ENCODE measurements around the gene FHL3. TPM values are rescaled to one million over a fixed set of nuclear protein-coding genes. Genes with fewer than 3 reads are reported as not detected.
"Not testable (repeated sequence)": the region's sequence is repeated elsewhere in the genome, so short reads cannot be mapped to it uniquely, and the experiment has no call there.

FHL3 gene
- total RNA-seq, 1 donor, result 21.4 TPM

DNA sequence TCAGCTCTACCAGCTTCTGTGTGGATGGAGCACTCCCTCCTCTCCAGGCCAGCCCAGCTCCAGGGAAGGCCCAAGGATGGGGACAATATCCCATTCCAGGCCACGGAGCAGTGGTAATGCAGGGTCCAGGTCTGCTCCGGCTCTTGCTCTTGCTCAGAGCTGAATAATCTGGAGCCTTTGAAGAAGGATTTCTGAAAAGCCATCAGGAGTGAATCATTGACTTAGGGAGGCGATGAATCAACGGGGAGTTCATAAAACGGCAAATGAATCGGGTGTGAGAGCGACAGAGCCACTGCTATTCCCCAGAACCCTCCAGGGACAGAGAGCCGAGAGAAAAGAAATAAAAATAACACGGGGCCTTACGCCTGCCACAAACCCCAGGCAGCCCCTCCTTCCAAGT lies 33.5 kb upstream of the FHL3 start:
- Histone ChIP-seq H2AFZ (ENCODE audit: low read length) (no peak overlapping the region), H3K27me3 (ENCODE audit: insufficient read depth, low read length) (peaks cover 34% of the 10 kb centered on the region), H3K4me1 (ENCODE audit: insufficient read depth, low read length) (peaks cover 10% of the 10 kb centered on the region), H4K20me1 (ENCODE audit: insufficient read depth, low read length) (peaks cover 7% of the 10 kb centered on the region), H3K27ac (ENCODE audit: low read depth, low read length) (no peak overlapping the region), H3K9me3 (ENCODE audit: low read depth, low read length) (no peaks in the 10 kb centered on the region), H3K4me2 (ENCODE audit: insufficient read depth, low read length) (peak overlapping the region; percentile 61), H3K79me2 (ENCODE audit: insufficient read depth, low read length) (no peaks in the 10 kb centered on the region), H3K4me3 (ENCODE audit: insufficient read depth, low read length) (no peak overlapping the region), H3K36me3 (ENCODE audit: insufficient read depth, low read length) (no peaks in the 10 kb centered on the region)
- TF ChIP-seq, protein P1, sequence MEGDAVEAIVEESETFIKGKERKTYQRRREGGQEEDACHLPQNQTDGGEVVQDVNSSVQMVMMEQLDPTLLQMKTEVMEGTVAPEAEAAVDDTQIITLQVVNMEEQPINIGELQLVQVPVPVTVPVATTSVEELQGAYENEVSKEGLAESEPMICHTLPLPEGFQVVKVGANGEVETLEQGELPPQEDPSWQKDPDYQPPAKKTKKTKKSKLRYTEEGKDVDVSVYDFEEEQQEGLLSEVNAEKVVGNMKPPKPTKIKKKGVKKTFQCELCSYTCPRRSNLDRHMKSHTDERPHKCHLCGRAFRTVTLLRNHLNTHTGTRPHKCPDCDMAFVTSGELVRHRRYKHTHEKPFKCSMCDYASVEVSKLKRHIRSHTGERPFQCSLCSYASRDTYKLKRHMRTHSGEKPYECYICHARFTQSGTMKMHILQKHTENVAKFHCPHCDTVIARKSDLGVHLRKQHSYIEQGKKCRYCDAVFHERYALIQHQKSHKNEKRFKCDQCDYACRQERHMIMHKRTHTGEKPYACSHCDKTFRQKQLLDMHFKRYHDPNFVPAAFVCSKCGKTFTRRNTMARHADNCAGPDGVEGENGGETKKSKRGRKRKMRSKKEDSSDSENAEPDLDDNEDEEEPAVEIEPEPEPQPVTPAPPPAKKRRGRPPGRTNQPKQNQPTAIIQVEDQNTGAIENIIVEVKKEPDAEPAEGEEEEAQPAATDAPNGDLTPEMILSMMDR (IDR thresholded peaks at IDR 0.05; ENCODE audit: extremely low read depth, low read depth, low read length), result no peak
- peak; percentile 98 for DNase-seq (ENCODE audit: insufficient read length, low spot score, missing footprints)

- TF ChIP-seq, protein P1 (IDR thresholded peaks at IDR 0.05; ENCODE audit: extremely low read depth, low read depth, low read length), result peak; percentile 35
Observed at GRCh38 chr1:38037221-38037939, 32.1 kb upstream of the FHL3 start.

DNA sequence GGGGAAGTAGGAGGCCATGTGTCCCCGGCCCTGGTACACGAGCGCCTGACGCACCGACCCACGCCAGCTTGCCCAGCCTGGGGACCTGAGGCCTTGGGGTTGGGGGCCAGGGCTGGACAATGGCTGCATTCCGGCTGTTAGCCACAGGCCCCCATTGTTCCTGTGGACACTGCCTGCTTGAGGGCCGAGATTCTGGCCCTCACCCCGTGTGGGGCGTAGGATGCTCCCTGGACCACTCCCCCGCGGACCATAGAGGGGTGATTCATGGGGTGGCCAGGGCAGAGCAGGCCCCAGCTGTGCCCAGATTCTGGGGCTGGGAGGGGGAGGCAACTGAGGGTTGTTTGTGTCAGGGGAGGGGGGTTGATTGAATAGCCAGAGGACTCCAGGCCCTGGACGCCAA lies 29.6 kb upstream of the FHL3 start:
- H2AFZ ChIP-seq (ENCODE audit: low read length), result no peak overlapping the region
- no peaks in the 10 kb centered on the region for H3K36me3 ChIP-seq (ENCODE audit: insufficient read depth, low read length)
- H3K4me1 ChIP-seq (ENCODE audit: insufficient read depth, low read length), result peaks cover 18% of the 10 kb centered on the region
- H4K20me1 ChIP-seq (ENCODE audit: insufficient read depth, low read length), result peaks cover 5% of the 10 kb centered on the region
- H3K79me2 ChIP-seq (ENCODE audit: insufficient read depth, low read length), result no peaks in the 10 kb centered on the region
- H3K9me3 ChIP-seq (ENCODE audit: low read depth, low read length), result no peaks in the 10 kb centered on the region
- TF ChIP-seq, protein P1 (IDR thresholded peaks at IDR 0.05; ENCODE audit: extremely low read depth, low read depth, low read length), result no peak
- no peaks in the 10 kb centered on the region for H3K27me3 ChIP-seq (ENCODE audit: insufficient read depth, low read length)
- no peak overlapping the region for H3K27ac ChIP-seq (ENCODE audit: low read depth, low read length)
- peak; percentile 80 for DNase-seq (ENCODE audit: insufficient read length, low spot score, missing footprints)
- H3K4me2 ChIP-seq (ENCODE audit: insufficient read depth, low read length), result no peak overlapping the region
- H3K4me3 ChIP-seq (ENCODE audit: insufficient read depth, low read length), result no peak overlapping the region

More at GRCh38 chr1:38037221-38037939, 32.1 kb upstream of the FHL3 start:
- Histone ChIP-seq H3K4me1 (ENCODE audit: insufficient read depth, low read length) (peaks cover 10% of the 10 kb centered on the region), H3K27ac (ENCODE audit: low read depth, low read length) (no peak overlapping the region), H3K9me3 (ENCODE audit: low read depth, low read length) (no peaks in the 10 kb centered on the region), H3K36me3 (ENCODE audit: insufficient read depth, low read length) (no peaks in the 10 kb centered on the region), H3K79me2 (ENCODE audit: insufficient read depth, low read length) (no peaks in the 10 kb centered on the region), H3K4me3 (ENCODE audit: insufficient read depth, low read length) (no peak overlapping the region), H3K4me2 (ENCODE audit: insufficient read depth, low read length) (no peak overlapping the region), H3K27me3 (ENCODE audit: insufficient read depth, low read length) (peaks cover 19% of the 10 kb centered on the region), H2AFZ (ENCODE audit: low read length) (no peak overlapping the region), H4K20me1 (ENCODE audit: insufficient read depth, low read length) (peaks cover 5% of the 10 kb centered on the region)
- peak; percentile 80 for DNase-seq (ENCODE audit: insufficient read length, low spot score, missing footprints)

DNA sequence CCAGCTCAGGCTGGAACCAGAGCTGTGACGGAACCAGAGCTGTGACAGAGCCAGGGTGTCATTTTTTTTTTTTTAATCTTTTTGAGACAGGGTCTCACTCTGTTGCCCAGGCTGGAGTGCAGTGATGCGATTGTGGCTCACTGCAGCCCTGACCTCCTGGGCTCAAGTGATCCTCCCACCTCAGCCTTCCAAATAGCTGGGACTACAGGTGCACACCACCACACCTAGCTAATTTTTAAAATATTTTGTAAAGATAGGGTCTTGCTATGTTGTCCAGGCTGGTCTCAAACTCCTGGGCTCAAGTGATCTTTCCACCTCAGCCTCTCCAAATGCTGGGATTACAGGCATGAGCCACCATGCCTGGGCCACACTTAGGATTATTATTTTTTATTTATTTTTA lies 27.7 kb upstream of the FHL3 start:
- H4K20me1 ChIP-seq (ENCODE audit: insufficient read depth, low read length); H3K27ac ChIP-seq (ENCODE audit: low read depth, low read length); H3K9me3 ChIP-seq (ENCODE audit: low read depth, low read length); H3K27me3 ChIP-seq (ENCODE audit: insufficient read depth, low read length); H3K79me2 ChIP-seq (ENCODE audit: insufficient read depth, low read length); H3K36me3 ChIP-seq (ENCODE audit: insufficient read depth, low read length); H3K4me3 ChIP-seq (ENCODE audit: insufficient read depth, low read length); H3K4me2 ChIP-seq (ENCODE audit: insufficient read depth, low read length); H2AFZ ChIP-seq (ENCODE audit: low read length); DNase-seq (ENCODE audit: insufficient read length, low spot score, missing footprints): not testable (repeated sequence)
- peaks cover 27% of the 10 kb centered on the region for H3K4me1 ChIP-seq (ENCODE audit: insufficient read depth, low read length)
